Measurements from ENCODE around the gene ATF5.
"Not testable (repeated sequence)": the region's sequence is repeated elsewhere in the genome, so short reads cannot be mapped to it uniquely, and the experiment has no call there.

Gene ATF5

DNA sequence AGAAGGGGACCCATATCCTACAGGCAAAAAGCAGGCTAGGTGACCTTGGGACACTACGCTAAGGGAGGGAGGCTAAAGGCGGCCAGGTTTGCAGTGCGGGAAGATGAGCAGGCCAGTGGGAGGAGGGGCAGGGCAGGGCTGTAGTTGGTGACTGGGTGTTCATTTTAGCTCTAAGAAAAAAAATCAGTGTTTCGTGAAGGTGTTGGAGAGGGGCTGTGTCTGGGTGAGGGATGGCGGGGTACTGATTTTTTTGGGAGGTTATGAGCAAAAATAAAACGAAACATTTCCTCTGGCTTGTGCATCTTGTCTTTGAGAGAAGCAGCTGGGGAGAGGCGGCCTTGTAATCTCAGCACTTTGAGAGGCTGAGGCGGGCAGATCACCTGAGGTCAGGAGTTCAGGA is 4.6 kb downstream of the ATF5 start:
- H3K4me1 ChIP-seq (ENCODE audit: control insufficient read depth, insufficient read depth, low read length, poor library complexity, severe bottlenecking) = no peaks in the 10 kb centered on the region
- H3K27ac ChIP-seq (ENCODE audit: low read depth, low read length, severe bottlenecking) = no peak overlapping the region
- WGBS, 2 experiments (ENCODE audit: insufficient coverage in 2 of 2) = 85 to 88% methylated on average over 7 to 8 of the region's 8 CpGs
- H3K36me3 ChIP-seq (ENCODE audit: control insufficient read depth, insufficient read depth, low read length) = peaks cover 5% of the 10 kb centered on the region
- no peak overlapping the region for H3K4me3 ChIP-seq (ENCODE audit: extremely low read depth, insufficient read depth, low read length, poor library complexity, severe bottlenecking)
- no peaks in the 10 kb centered on the region for H3K9me3 ChIP-seq (ENCODE audit: control insufficient read depth, low read length)

- 81 to 89% methylated on average over 3 to 4 of the region's 5 CpGs for WGBS, 2 experiments (ENCODE audit: insufficient coverage in 2 of 2)
- Histone ChIP-seq H3K4me1 (ENCODE audit: control insufficient read depth, insufficient read depth, low read length, poor library complexity, severe bottlenecking) (no peaks in the 10 kb centered on the region), H3K4me3 (ENCODE audit: extremely low read depth, insufficient read depth, low read length, poor library complexity, severe bottlenecking) (no peak overlapping the region), H3K27ac (ENCODE audit: low read depth, low read length, severe bottlenecking) (no peak overlapping the region), H3K9me3 (ENCODE audit: control insufficient read depth, low read length) (no peaks in the 10 kb centered on the region), H3K36me3 (ENCODE audit: control insufficient read depth, insufficient read depth, low read length) (no peaks in the 10 kb centered on the region)
These were observed 7.5 kb downstream of the ATF5 start for GRCh38 chr19:49936549-49936948.

DNA sequence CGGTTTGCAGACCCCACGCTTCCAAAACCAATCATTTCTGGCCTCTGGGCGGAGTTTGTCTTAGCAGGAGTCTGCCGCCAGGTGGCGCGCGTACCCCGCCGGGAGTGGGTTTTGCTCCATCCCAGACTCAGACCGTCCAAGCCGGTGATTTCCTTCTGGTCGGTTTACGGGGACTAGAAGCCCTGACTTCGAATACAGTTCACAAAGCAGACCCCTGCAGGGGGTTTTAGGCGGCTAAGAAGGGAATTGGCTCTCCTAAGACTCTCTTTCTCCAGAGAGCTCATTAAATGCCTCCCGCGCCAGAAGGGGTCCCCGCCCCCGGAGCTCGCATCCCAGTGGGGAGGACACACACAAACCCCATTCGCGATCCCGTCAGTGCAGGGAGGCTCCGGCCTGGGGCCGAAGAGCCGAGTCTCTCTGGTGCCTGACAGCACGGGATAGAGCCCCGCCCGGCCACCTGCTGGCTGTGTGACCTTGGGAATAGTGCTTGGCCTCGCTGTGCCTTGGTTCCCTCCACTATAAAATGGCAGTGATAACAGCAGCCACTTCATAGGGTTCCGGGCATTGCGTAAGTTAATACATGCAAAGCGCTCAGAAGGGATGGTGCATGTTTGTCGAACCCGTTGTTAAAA is 8.9 kb downstream of the ATF5 start:
- Histone ChIP-seq H3K4me3 (ENCODE audit: extremely low read depth, insufficient read depth, low read length, poor library complexity, severe bottlenecking) (no peak overlapping the region), H3K27ac (ENCODE audit: low read depth, low read length, severe bottlenecking) (no peak overlapping the region), H3K9me3 (ENCODE audit: control insufficient read depth, low read length) (no peaks in the 10 kb centered on the region), H3K36me3 (ENCODE audit: control insufficient read depth, insufficient read depth, low read length) (no peaks in the 10 kb centered on the region), H3K4me1 (ENCODE audit: control insufficient read depth, insufficient read depth, low read length, poor library complexity, severe bottlenecking) (no peaks in the 10 kb centered on the region)
- 27% methylated on average over 33 to 35 of the region's 35 CpGs for WGBS, 2 experiments (ENCODE audit: insufficient coverage in 2 of 2)

DNA sequence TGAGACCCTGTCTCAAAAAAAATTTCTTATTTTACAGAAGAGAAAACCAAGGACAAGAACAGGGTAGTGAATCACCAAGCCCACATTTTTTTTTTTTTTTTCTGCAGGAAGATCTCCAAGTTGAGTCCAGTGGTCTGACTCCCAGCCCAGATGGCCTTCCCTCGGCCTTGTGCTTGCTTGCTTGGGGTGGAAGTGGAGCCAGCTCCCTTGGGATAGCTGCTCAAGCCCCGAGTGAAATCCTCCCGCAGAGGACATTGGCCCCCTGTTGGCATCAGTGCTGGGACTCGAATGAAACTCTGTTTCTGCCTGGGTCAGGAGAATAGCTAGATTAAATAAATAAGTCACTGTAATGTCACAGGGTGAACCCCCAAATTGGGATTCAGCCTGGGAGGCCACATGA is 9.7 kb downstream of the ATF5 start:
- WGBS, 2 experiments (ENCODE audit: insufficient coverage in 2 of 2) = 80 to 84% methylated on average over 2 to 4 of the region's 4 CpGs
- H3K27ac ChIP-seq (ENCODE audit: low read depth, low read length, severe bottlenecking) = no peak overlapping the region
- no peak overlapping the region for H3K4me3 ChIP-seq (ENCODE audit: extremely low read depth, insufficient read depth, low read length, poor library complexity, severe bottlenecking)
- H3K36me3 ChIP-seq (ENCODE audit: control insufficient read depth, insufficient read depth, low read length) = no peaks in the 10 kb centered on the region
- H3K9me3 ChIP-seq (ENCODE audit: control insufficient read depth, low read length) = no peaks in the 10 kb centered on the region
- H3K4me1 ChIP-seq (ENCODE audit: control insufficient read depth, insufficient read depth, low read length, poor library complexity, severe bottlenecking) = no peaks in the 10 kb centered on the region

- H3K36me3 ChIP-seq (ENCODE audit: control insufficient read depth, insufficient read depth, low read length) = no peaks in the 10 kb centered on the region
- H3K27ac ChIP-seq (ENCODE audit: low read depth, low read length, severe bottlenecking) = no peak overlapping the region
- no peaks in the 10 kb centered on the region for H3K9me3 ChIP-seq (ENCODE audit: control insufficient read depth, low read length)
- H3K4me3 ChIP-seq (ENCODE audit: extremely low read depth, insufficient read depth, low read length, poor library complexity, severe bottlenecking) = no peak overlapping the region
- 83 to 86% methylated on average over 7 of the region's 7 CpGs for WGBS, 2 experiments (ENCODE audit: insufficient coverage in 2 of 2)
- H3K4me1 ChIP-seq (ENCODE audit: control insufficient read depth, insufficient read depth, low read length, poor library complexity, severe bottlenecking) = no peaks in the 10 kb centered on the region
These were observed 10.9 kb downstream of the ATF5 start for GRCh38 chr19:49939721-49940481.

- Histone ChIP-seq H3K27ac (ENCODE audit: low read depth, low read length, severe bottlenecking) (no peak overlapping the region), H3K4me1 (ENCODE audit: control insufficient read depth, insufficient read depth, low read length, poor library complexity, severe bottlenecking) (no peaks in the 10 kb centered on the region), H3K4me3 (ENCODE audit: extremely low read depth, insufficient read depth, low read length, poor library complexity, severe bottlenecking) (no peak overlapping the region), H3K36me3 (ENCODE audit: control insufficient read depth, insufficient read depth, low read length) (no peaks in the 10 kb centered on the region), H3K9me3 (ENCODE audit: control insufficient read depth, low read length) (no peaks in the 10 kb centered on the region)
- WGBS, 2 experiments (ENCODE audit: insufficient coverage in 2 of 2) = 92 to 100% methylated on average over 2 to 5 of the region's 5 CpGs
These were observed 11.4 kb downstream of the ATF5 start for GRCh38 chr19:49940482-49940791.

GRCh38 chr19:49944567-49944966 is 15.6 kb downstream of the ATF5 start:
- H3K36me3 ChIP-seq (ENCODE audit: control insufficient read depth, insufficient read depth, low read length); H3K4me1 ChIP-seq (ENCODE audit: control insufficient read depth, insufficient read depth, low read length, poor library complexity, severe bottlenecking); H3K27ac ChIP-seq (ENCODE audit: low read depth, low read length, severe bottlenecking); H3K9me3 ChIP-seq (ENCODE audit: control insufficient read depth, low read length); H3K4me3 ChIP-seq (ENCODE audit: extremely low read depth, insufficient read depth, low read length, poor library complexity, severe bottlenecking): not testable (repeated sequence)
- 63% methylated on average over 1 of the region's 5 CpGs; no CpG with 5 or more reads in 1 of the 2 experiments for WGBS, 2 experiments (ENCODE audit: insufficient coverage in 2 of 2)

DNA sequence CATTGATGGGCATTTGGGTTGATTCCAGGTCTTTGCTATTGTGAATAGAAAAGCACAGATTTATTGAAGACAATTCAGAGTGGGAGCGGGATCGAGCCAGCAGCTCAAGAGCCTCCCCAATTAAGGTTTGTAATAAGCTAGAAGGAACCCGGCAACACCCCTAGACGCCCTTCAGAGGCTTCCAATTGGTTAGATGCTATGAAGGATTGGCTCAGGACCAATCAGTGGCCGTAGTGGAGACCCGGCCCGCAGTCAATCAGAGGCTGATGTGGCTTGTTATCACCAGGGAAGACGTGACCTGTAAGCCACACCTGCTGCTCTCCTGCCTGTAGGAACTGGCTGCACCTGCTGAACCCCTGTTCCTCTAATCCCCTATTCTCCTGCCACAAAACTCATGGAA is 17.4 kb downstream of the ATF5 start:
- Histone ChIP-seq H3K36me3 (ENCODE audit: control insufficient read depth, insufficient read depth, low read length) (no peaks in the 10 kb centered on the region), H3K27ac (ENCODE audit: low read depth, low read length, severe bottlenecking) (no peak overlapping the region), H3K4me3 (ENCODE audit: extremely low read depth, insufficient read depth, low read length, poor library complexity, severe bottlenecking) (no peak overlapping the region), H3K9me3 (ENCODE audit: control insufficient read depth, low read length) (no peaks in the 10 kb centered on the region), H3K4me1 (ENCODE audit: control insufficient read depth, insufficient read depth, low read length, poor library complexity, severe bottlenecking) (no peaks in the 10 kb centered on the region)
- 78 to 82% methylated on average over 8 of the region's 8 CpGs for WGBS, 2 experiments (ENCODE audit: insufficient coverage in 2 of 2)

- H3K4me3 ChIP-seq (ENCODE audit: extremely low read depth, insufficient read depth, low read length, poor library complexity, severe bottlenecking) = no peak overlapping the region
- no peak overlapping the region for H3K27ac ChIP-seq (ENCODE audit: low read depth, low read length, severe bottlenecking)
- 80 to 93% methylated on average over 7 to 8 of the region's 11 CpGs for WGBS, 2 experiments (ENCODE audit: insufficient coverage in 2 of 2)
- H3K4me1 ChIP-seq (ENCODE audit: control insufficient read depth, insufficient read depth, low read length, poor library complexity, severe bottlenecking) = no peaks in the 10 kb centered on the region
- H3K9me3 ChIP-seq (ENCODE audit: control insufficient read depth, low read length) = no peaks in the 10 kb centered on the region
- no peaks in the 10 kb centered on the region for H3K36me3 ChIP-seq (ENCODE audit: control insufficient read depth, insufficient read depth, low read length)
These were observed 21.0 kb downstream of the ATF5 start for GRCh38 chr19:49949742-49950589.

DNA sequence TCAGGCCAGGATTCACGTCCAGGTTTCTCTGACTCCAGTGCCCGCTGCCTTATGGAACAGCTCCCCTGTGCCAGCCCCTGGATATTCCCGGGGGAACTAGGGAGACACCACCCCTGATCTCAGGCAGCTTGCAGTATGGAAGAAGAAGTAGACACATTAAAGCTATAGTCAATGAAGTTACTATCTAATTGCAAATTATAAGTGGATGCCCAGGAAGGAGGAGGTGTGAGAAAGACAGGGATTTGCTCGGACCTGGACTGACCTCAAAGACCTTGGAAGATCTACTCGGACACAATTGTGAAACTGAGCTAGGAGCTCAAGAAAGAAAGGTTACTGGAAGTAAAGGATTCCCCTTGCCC is 21.6 kb downstream of the ATF5 start:
- no peaks in the 10 kb centered on the region for H3K9me3 ChIP-seq (ENCODE audit: control insufficient read depth, low read length)
- H3K4me3 ChIP-seq (ENCODE audit: extremely low read depth, insufficient read depth, low read length, poor library complexity, severe bottlenecking) = no peak overlapping the region
- no peak overlapping the region for H3K27ac ChIP-seq (ENCODE audit: low read depth, low read length, severe bottlenecking)
- H3K36me3 ChIP-seq (ENCODE audit: control insufficient read depth, insufficient read depth, low read length) = no peaks in the 10 kb centered on the region
- WGBS, 2 experiments (ENCODE audit: insufficient coverage in 2 of 2) = 79 to 93% methylated on average over 4 of the region's 5 CpGs
- H3K4me1 ChIP-seq (ENCODE audit: control insufficient read depth, insufficient read depth, low read length, poor library complexity, severe bottlenecking) = no peaks in the 10 kb centered on the region
